GM21381 (cell line): ENCODE results near the gene SPPL3.
"Not testable (repeated sequence)": the region's sequence is repeated elsewhere in the genome, so short reads cannot be mapped to it uniquely, and the experiment has no call there.

ENCODE experiments used
- ATAC-seq: cut with Tn5 transposase; IDR thresholded peaks from one replicate; pipeline ENCODE4 v1.9.1; 2021; ENCODE audit warnings: mild to moderate bottlenecking, moderate library complexity; ENCODE audit not compliant: unreplicated experiment

SPPL3 gene

DNA sequence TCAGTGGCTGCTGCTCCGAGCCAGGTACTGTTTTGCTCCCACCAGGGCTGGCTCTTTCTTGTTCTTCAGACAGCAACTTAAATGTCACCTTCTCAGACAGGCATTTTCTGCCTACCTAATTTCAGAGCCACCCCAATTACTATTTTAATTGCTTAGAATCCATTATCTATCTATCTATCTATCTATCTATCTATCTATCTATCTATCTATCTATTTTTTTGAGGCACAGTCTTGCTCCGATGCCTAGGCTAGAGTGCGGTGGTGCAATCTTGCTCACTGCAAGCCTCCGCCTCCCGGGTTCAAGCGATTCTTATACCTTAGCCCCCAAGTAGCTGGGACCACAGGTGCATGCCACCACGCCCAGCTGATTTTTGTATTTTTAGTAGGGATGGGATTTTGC lies 58.5 kb downstream of the SPPL3 start:
- no peak for ATAC-seq

DNA sequence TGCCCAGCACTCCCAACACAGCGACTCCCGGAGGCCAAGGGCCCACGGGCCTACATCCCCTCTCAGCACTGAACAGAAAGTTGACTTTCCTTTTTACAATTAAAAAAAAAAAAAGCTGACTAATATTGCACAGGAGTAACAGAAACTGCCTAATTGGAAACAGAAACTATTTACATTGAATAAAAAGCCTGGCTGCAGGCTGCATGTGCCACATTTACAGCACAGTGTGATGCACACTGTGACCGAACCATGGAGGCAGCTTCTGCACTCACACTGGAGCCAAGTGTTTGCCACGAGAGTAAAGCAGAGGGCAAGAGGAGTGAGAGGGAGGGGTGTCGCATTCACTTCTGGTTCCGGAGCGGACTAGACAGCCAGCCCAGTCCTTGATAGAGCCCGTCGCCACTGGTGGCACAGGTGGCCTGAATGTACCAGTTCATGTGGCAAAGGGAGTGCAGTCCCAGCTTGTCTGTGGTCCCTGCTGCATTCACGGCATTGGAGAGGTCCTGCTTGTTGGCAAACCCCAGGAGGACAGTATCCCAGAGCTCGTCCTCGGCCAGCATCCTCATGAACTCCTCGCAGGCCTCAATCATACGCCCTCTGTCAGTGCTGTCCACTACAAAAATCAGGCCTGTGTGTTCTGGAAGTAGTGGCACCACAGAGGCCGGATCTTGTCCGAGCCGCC lies 59.2 kb downstream of the SPPL3 start:
- ATAC-seq, result no peak

DNA sequence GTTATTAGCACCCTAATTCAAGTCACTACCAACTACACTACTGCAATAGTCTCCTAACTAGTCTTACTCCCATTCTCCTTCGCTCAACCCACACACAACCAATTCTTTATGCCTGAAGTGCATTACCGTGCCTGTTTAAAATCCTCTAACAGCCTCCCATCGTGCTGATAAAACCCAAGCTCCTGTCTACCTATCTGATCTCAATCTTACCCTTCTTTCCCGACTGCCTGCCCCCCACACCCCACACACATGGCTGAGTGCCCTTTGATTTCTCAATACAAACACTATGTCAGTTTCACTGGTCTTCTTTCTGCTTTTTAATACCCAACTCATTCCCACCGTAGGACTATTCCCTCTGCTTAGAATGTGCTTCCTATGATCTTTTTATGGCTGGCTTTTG lies 59.9 kb downstream of the SPPL3 start:
- ATAC-seq, result no peak

GRCh38 chr12:120843472-120843871 lies 60.7 kb downstream of the SPPL3 start:
- no peak for ATAC-seq

DNA sequence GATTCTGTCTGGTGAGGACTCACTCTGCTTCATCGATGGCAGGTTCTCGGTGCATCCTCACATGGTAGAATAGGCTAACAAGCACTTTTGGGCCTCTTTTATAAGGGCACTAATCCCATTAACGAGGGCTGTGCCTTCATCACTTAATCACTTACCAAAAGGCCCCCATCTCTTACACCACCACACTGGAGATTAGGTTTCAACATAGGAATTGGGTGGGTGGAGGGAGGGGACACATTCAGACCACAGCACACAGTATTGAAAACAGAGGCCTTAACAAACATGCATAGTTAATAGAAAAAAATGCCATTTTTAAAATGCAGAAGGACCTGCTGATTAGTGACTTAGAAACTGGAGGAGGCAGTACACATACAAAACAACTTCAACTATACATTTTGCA lies 61.6 kb downstream of the SPPL3 start:
- ATAC-seq, result no peak

DNA sequence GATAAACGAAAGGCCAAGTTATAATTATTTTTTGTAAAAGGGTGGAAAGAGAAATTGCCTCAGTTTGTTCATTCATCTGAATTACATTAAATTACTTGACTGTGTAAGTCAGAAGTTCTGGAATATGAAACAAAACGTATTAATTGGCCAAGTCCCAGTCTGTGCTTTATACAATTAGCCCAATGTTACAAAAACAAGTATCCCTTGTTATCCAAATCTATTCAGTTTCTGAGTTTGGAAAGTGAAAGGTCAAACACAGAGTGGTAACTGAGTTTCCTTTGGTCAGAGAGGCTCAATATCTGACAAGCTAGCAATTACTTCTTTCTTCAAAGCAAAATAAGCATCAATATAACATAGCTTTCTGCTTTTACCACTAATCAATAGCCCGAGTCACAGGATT lies 62.6 kb downstream of the SPPL3 start:
- no peak for ATAC-seq

GRCh38 chr12:120839503-120839902 lies 64.7 kb downstream of the SPPL3 start:
- ATAC-seq, result no peak

DNA sequence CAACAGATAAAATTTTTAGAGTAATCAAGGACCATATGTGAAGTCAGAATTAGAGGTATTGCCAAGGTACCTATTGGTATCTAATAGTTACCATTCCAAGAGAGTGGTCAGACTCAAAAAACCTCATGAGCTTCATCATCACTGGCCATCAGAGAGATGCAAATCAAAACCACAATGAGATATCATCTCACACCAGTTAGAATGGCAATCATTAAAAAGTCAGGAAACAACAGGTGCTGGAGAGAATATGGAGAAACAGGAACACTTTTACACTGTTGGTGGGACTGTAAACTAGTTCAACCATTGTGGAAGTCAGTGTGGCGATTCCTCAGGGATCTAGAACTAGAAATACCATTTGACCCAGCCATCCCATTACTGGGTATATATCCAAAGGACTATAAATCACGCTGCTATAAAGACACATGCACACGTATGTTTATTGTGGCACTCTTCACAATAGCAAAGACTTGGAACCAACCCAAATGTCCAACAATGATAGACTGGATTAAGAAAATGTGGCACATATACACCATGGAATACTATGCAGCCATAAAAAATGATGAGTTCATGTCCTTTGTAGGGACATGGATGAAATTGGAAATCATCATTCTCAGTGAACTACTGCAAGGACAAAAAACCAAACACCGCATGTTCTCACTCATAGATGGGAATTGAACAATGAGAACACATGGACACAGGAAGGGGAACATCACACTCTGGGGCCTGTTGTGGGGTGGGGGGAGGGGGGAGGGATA lies 65.4 kb downstream of the SPPL3 start:
- not testable (repeated sequence) for ATAC-seq

- ATAC-seq, result no peak
These were observed 68.0 kb downstream of the SPPL3 start for GRCh38 chr12:120836114-120836684.

GRCh38 chr12:120835657-120836056 lies 68.5 kb downstream of the SPPL3 start:
- ATAC-seq, result no peak

GRCh38 chr12:120835304-120835612 lies 68.9 kb downstream of the SPPL3 start:
- ATAC-seq, result no peak

DNA sequence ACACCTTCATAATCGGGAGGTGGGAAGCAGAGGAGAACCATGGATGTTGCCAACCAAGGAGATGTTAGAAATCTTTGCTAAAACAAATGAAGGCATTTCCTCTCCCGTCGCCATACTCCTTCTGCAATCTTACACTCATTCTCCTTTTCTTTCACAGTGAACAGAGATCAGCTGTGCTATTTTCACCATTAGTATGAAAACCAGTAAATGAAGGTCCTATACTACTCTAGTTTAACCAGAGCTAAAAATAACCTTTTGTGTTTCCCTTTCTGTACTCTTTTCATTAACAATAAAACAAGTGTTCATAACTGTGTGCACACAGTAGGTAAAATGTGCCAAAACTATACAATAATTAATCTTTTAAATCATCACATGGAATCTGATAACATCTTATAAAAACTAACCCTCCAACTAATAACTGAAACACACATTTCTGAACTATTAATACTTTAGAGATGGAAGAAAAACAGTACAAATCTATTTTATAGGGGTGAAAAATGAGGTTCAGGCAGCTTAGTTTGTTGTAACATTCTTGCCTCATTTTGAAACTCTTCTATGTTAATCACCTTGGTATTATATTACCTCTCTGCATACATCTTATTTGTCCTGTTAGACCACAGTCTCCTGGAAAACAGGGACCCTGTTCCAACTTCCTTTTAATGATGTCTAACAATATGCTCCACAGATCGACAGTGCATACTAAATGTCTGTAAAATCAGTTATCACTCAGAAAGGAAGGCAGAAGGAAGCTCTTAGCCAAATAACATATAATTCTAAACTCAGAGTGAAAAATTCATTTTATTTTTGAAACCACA lies 69.5 kb downstream of the SPPL3 start:
- ATAC-seq, result no peak

GRCh38 chr12:120833849-120834248 lies 70.3 kb downstream of the SPPL3 start:
- no peak for ATAC-seq

DNA sequence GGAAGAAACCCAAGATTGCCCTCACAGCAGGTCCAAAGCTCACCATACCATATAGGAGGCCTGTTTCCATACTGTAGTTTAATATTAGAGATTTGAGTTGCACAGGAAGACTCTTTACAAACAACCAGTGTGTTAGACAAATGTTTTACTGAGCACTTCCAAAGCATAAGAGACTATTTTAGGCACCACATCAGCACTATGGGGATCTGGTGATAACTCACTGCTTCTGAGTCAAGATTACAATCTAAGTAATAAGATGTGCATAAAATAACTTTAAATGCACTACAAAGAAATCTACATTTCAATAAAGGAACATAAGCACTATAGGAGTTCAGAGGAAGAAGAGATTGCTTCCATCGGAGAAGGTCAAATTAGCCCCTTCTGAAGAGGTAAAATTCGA lies 71.4 kb downstream of the SPPL3 start:
- ATAC-seq, result no peak

GRCh38 chr12:120831648-120832267 lies 72.4 kb downstream of the SPPL3 start:
- ATAC-seq, result no peak

DNA sequence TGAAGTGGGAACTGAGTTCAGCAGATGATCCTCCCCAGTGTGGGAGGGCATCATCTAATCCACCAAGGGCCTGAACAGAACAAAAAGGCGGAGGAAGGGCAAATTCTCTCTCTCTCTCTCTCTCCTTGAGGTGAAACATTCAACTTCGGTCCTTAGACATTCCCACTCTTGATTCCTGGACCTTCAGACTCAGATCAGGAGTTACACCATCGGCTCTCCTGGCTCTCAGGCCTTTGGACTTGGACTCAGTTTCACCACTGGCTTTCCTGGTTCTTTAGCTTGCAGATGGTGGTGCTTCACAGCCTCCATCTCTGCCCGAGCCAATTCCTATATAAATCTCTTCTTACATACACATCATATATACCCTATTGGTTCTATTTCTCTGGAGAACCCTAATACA lies 73.2 kb downstream of the SPPL3 start:
- no peak for ATAC-seq

GRCh38 chr12:120830052-120830940 lies 73.9 kb downstream of the SPPL3 start:
- ATAC-seq, result no peak

- no peak for ATAC-seq
These were observed 77.8 kb downstream of the SPPL3 start for GRCh38 chr12:120826335-120826734.

- ATAC-seq, result no peak
These were observed 78.8 kb downstream of the SPPL3 start for GRCh38 chr12:120825337-120825736.

DNA sequence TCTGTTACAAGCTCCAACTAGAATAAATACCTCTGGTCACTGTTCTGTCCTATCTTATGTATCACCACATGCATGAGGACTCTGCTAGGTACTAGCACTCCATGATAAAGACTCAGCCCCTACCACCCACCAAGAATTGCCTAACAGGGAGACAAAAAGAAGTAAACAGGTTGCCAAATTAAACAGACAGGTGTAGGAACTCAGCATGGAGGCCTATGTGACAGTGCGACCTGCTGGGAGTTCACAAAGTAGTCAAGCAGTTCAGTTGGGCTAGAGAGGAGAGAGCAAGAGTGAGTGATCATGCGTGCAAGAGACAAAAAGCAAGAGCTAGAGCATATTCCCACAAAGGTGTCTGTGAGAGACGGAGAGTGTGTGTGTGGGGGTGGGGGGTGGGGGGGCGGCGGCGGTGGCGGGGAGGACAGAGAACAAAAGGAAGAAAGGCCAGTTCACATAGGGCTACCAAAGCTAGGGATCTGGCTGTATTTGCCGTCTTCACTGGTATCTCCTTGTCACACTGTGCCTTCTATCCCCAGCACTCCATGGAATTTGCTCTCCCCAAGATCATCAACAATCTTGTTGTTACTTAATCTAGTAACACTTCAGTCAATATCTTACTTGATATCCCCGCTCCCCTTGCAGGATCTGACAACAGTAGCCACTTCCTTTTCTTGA lies 81.2 kb downstream of the SPPL3 start:
- ATAC-seq, result no peak
